HCT116 (cell line): ENCODE measurements around the gene LCN2. TPM values are rescaled to one million over a fixed set of nuclear protein-coding genes. Genes with fewer than 3 reads are reported as not detected.

ENCODE experiments used
- ATAC-seq: fragments of 200-7000 bp; cut with Tn5 transposase; 2 replicates; pipeline ENCODE4 v1.9.1; 2020; ENCODE audit warnings: mild to moderate bottlenecking, moderate library complexity
- BruUV-seq: library from RNA; stranded (reverse); fragments of 400-500 nt; replicated peaks from 2 replicates; lab custom pipeline; 2021; lab: Mats Ljungman, UMichigan
- CTCF ChIA-PET: fragments of 300-600 bp; sonication (Branson Sonifier 250); formaldehyde crosslinking; loops from one replicate; lab custom pipeline; 2021; ENCODE audit warnings: antibody characterized with exemption; lab: Charles Lee
- POLR2A ChIA-PET: fragments of 300-600, 350-600 bp; sonication (Branson Sonifier 250); formaldehyde crosslinking; loops from one replicate; lab custom pipeline; 2021; ENCODE audit warnings: antibody characterized with exemption; lab: Charles Lee
- RAD21 ChIA-PET, 2 experiments: fragments of 300-600 bp; sonication (Branson Sonifier 250); formaldehyde crosslinking; loops; one replicate each; lab custom pipeline; 2023; ENCODE audit warnings: low total read pairs in 2 of 2; ENCODE audit not compliant: uncharacterized antibody in 2 of 2, unreplicated experiment in 2 of 2, low non-redundant PET in 1 of 2; lab: Charles Lee
- DNase-seq: peaks from one replicate; pipeline ENCODE4 v3.0.0-alpha.2; 2010; ENCODE audit warnings: low read depth, low spot score
- H2AFZ ChIP-seq: fragments of 200-600 bp; shearing (Covaris generic), sonication (generic); 2 replicates; pipeline ENCODE4 v1.6.1; 2017; ENCODE audit warnings: low read depth, mixed run types, mixed read lengths, antibody characterized with exemption, low read length; ENCODE audit not compliant: poor library complexity, severe bottlenecking
- H3K27ac ChIP-seq: 2 replicates; pipeline ENCODE4 v1.5.1; 2012; ENCODE audit warnings: low read depth, low read length
- H3K27me3 ChIP-seq: fragments of 200-600 bp; sonication (generic); 2 replicates; pipeline ENCODE4 v1.6.1; 2016; ENCODE audit warnings: mixed run types, low read length, mixed read lengths; ENCODE audit not compliant: insufficient read depth
- H3K36me3 ChIP-seq, 2 experiments: fragments of 200-500 bp in 1 of 2; fragments of 200-600 bp in 1 of 2; sonication (Bioruptor generic) in 1 of 2; sonication (generic) in 1 of 2; 2 replicates each; pipeline versions ENCODE4 v1.5.1 to v1.6.1; 2014 to 2016; ENCODE audit warnings: low read length in 2 of 2, inconsistent platforms in 1 of 2, mixed read lengths in 1 of 2, mixed run types in 1 of 2; ENCODE audit not compliant: insufficient read depth in 2 of 2, control insufficient read depth in 1 of 2
- H3K4me1 ChIP-seq, 2 experiments: fragments of 200-600 bp in 1 of 2; sonication (generic) in 1 of 2; 2 replicates each; pipeline versions ENCODE4 v1.5.1 to v1.6.1; 2012 to 2017; ENCODE audit warnings: low read length in 2 of 2, inconsistent platforms in 1 of 2, mild to moderate bottlenecking in 1 of 2, mixed read lengths in 1 of 2, mixed run types in 1 of 2, moderate library complexity in 1 of 2; ENCODE audit not compliant: insufficient read depth in 2 of 2, control insufficient read depth in 1 of 2
- H3K4me2 ChIP-seq: fragments of 200-600 bp; sonication (generic); 2 replicates; pipeline ENCODE4 v1.6.1; 2017; ENCODE audit warnings: mixed run types, low read length, mixed read lengths
- H3K4me3 ChIP-seq, 2 experiments: fragments of 200-600 bp in 1 of 2; sonication (generic) in 1 of 2; replicated peaks in 1 of 2; 2 replicates each; pipeline ENCODE4 v1.5.1; 2011 to 2016; ENCODE audit warnings: low read length in 2 of 2, control low read depth in 1 of 2, low read depth in 1 of 2, mild to moderate bottlenecking in 1 of 2, mixed read lengths in 1 of 2, mixed run types in 1 of 2
- H3K79me2 ChIP-seq: fragments of 200-600 bp; sonication (generic); 2 replicates; pipeline ENCODE4 v1.6.1; 2017; ENCODE audit warnings: mild to moderate bottlenecking, mixed run types, low read length, moderate library complexity, mixed read lengths; ENCODE audit not compliant: insufficient read depth
- H3K9ac ChIP-seq: fragments of 200-600 bp; sonication (generic); 2 replicates; pipeline ENCODE4 v1.6.1; 2016; ENCODE audit warnings: low read length, mixed read lengths
- H3K9me2 ChIP-seq: fragments of 200-600 bp; sonication (generic), shearing (Covaris generic); 2 replicates; pipeline ENCODE4 v1.6.1; 2017; ENCODE audit warnings: mixed run types, mild to moderate bottlenecking, moderate library complexity; ENCODE audit not compliant: insufficient read depth
- H3K9me3 ChIP-seq, 2 experiments: fragments of 200-500 bp in 1 of 2; fragments of 200-600 bp in 1 of 2; sonication (Bioruptor generic) in 1 of 2; sonication (generic) in 1 of 2; 2 replicates each; pipeline ENCODE4 v1.6.1; 2014 to 2017; ENCODE audit warnings: low read length in 2 of 2, mixed read lengths in 2 of 2, inconsistent platforms in 1 of 2, low read depth in 1 of 2, mild to moderate bottlenecking in 1 of 2, mixed run types in 1 of 2, moderate library complexity in 1 of 2; ENCODE audit not compliant: control insufficient read depth in 1 of 2, insufficient read depth in 1 of 2
- H4K20me1 ChIP-seq: fragments of 200-600 bp; sonication (generic), shearing (Covaris generic); 2 replicates; pipeline ENCODE4 v1.6.1; 2017; ENCODE audit warnings: mixed run types, mild to moderate bottlenecking, moderate library complexity; ENCODE audit not compliant: insufficient read depth
- CBX3 ChIP-seq: IDR thresholded peaks from 2 replicates; pipeline ENCODE4 v1.6.1; 2012; ENCODE audit warnings: low read depth
- CEBPB ChIP-seq: IDR thresholded peaks from 2 replicates; pipeline ENCODE4 v1.6.1; 2012; ENCODE audit warnings: low read depth
- CTCF ChIP-seq, 3 experiments: fragments of 200-600 bp in 1 of 3; sonication (generic) in 1 of 3; IDR thresholded peaks in 2 of 3; conservative IDR thresholded peaks in 1 of 3; 2 replicates each; pipeline ENCODE4 v1.5.1; 2012 to 2017; ENCODE audit warnings: low read depth in 2 of 3, low read length in 2 of 3, antibody characterized with exemption in 1 of 3, borderline replicate concordance in 1 of 3, control low read depth in 1 of 3, mild to moderate bottlenecking in 1 of 3, mixed read lengths in 1 of 3, mixed run types in 1 of 3, moderate library complexity in 1 of 3; ENCODE audit not compliant: insufficient read depth in 1 of 3
- EGR1 ChIP-seq: IDR thresholded peaks from 2 replicates; pipeline ENCODE4 v1.6.1; 2012; ENCODE audit warnings: low read depth
- EZH2 ChIP-seq: fragments of 200-600 bp; sonication (generic); IDR thresholded peaks from 2 replicates; pipeline ENCODE4 v1.6.1; 2017; ENCODE audit warnings: antibody characterized with exemption, mixed run types
- FOSL1 ChIP-seq: IDR thresholded peaks from 2 replicates; pipeline ENCODE4 v1.6.1; 2012; ENCODE audit warnings: low read depth
- JUND ChIP-seq: IDR thresholded peaks from 2 replicates; pipeline ENCODE4 v1.6.1; 2012
- MAX ChIP-seq: IDR thresholded peaks from 2 replicates; pipeline ENCODE4 v1.6.1; 2012
- POLR2A ChIP-seq: IDR thresholded peaks from 2 replicates; pipeline ENCODE4 v1.7.0; 2011; ENCODE audit warnings: borderline replicate concordance; ENCODE audit not compliant: insufficient read depth, insufficient read length; ENCODE audit errors: extremely low read depth
- RAD21 ChIP-seq: IDR thresholded peaks from 2 replicates; pipeline ENCODE4 v1.6.1; 2012; ENCODE audit warnings: low read depth, mild to moderate bottlenecking
- REST ChIP-seq: IDR thresholded peaks from 2 replicates; pipeline ENCODE4 v1.6.1; 2012; ENCODE audit warnings: low read depth
- SIN3A ChIP-seq: IDR thresholded peaks from 2 replicates; pipeline ENCODE4 v1.6.1; 2012; ENCODE audit warnings: low read depth
- SP1 ChIP-seq: IDR thresholded peaks from 2 replicates; pipeline ENCODE4 v1.6.1; 2012; ENCODE audit warnings: low read depth
- YY1 ChIP-seq: IDR thresholded peaks from 2 replicates; pipeline ENCODE4 v1.6.1; 2011; ENCODE audit warnings: low read length, low read depth, moderate library complexity, mild to moderate bottlenecking; ENCODE audit not compliant: insufficient replicate concordance; ENCODE audit errors: extremely low read depth
- ZNF274 ChIP-seq: fragments of 200-500 bp; sonication (Bioruptor generic); IDR thresholded peaks from 2 replicates; pipeline ENCODE4 v1.6.1; 2014; ENCODE audit warnings: mild to moderate bottlenecking, low read depth, low read length, inconsistent platforms
- intact Hi-C: fragments of 100-400 bp; cut with micrococcal nuclease; formaldehyde crosslinking; loops from 2 replicates; pipeline ENCODE4 v1.10.0; 2022
- total RNA-seq: library from RNA; stranded (reverse); gene quantifications from one replicate; pipeline ENCODE4 v1.2.1, GENCODE V29; 2021; ENCODE audit not compliant: unreplicated experiment

Gene LCN2
- total RNA-seq, 1 experiment from 2014 or later = 9.2 TPM

- H4K20me1 ChIP-seq = peaks cover 9% of the 10 kb centered on the region; the same call in 1 of the 2 replicates
- no peak overlapping the region for H3K4me3 ChIP-seq
- intact Hi-C loops = no loop called here
- ChIA-PET POLR2A (no interaction called here), CTCF (no interaction called here), RAD21 (no interaction called here)
- peaks cover 6 to 30% of the 10 kb centered on the region in 2 experiments; a peak in 3 of 4 replicates for H3K36me3 ChIP-seq
- H3K4me2 ChIP-seq = no peak overlapping the region
- no peaks in the 10 kb centered on the region for H3K27me3 ChIP-seq
- H3K9me3 ChIP-seq = no peaks in the 10 kb centered on the region
- no peak overlapping the region for H2AFZ ChIP-seq
- no peak overlapping the region for H3K9ac ChIP-seq
- DNase-seq = no peak
- peaks cover 39% of the 10 kb centered on the region for H3K79me2 ChIP-seq
- H3K27ac ChIP-seq = no peak overlapping the region
- H3K9me2 ChIP-seq = no peaks in the 10 kb centered on the region
- no peak for TF ChIP-seq ZNF274
- no TSS peak for BruUV-seq
- no peak for ATAC-seq
- peaks cover 9 to 24% of the 10 kb centered on the region in 2 experiments for H3K4me1 ChIP-seq
Observed at GRCh38 chr9:128123451-128124080, 25.7 kb upstream of the LCN2 start.

- ChIA-PET CTCF (interaction anchor here (0.5 to 2.1 kb wide), 14 partner anchors 9 to 238 kb away, joined by 3 to 19 read pairs (median 4); partner anchors contain the start of gene BBLN), RAD21 (no interaction called here)
- Histone ChIP-seq H3K36me3 (peaks cover 6 to 30% of the 10 kb centered on the region in 2 experiments; a peak in 3 of 4 replicates), H2AFZ (no peak overlapping the region), H3K27me3 (no peaks in the 10 kb centered on the region), H3K4me1 (peaks cover 9 to 31% of the 10 kb centered on the region in 2 experiments), H3K79me2 (peaks cover 39% of the 10 kb centered on the region)
- intact Hi-C loops = no loop called here
- TF ChIP-seq REST (no peak), EZH2 (no peak), CBX3 (no peak), RAD21 (no peak), SIN3A (no peak), SP1 (no peak), POLR2A (no peak), CEBPB (no peak), EGR1 (no peak), CTCF (IDR thresholded peaks at IDR 0.05 in 2 of 3, conservative IDR thresholded peaks at IDR 0.05 in 1 of 3; ENCODE audit: borderline replicate concordance in 1 of 3, insufficient read depth in 1 of 3, low read depth in 2 of 3, low read length in 2 of 3) (no peak), JUND (no peak), FOSL1 (no peak), MAX (no peak), YY1 (no peak)
- TF ChIP-seq, all 23 proteins: peak for 0
- Histone ChIP-seq H3K9me3 (peaks cover 0 to 6% of the 10 kb centered on the region in 2 experiments; a peak in 1 of 4 replicates), H3K9ac (no peak overlapping the region), H3K4me2 (no peak overlapping the region), H3K4me3 (no peak overlapping the region), H3K9me2 (no peaks in the 10 kb centered on the region), H3K27ac (no peak overlapping the region), H4K20me1 (peaks cover 9% of the 10 kb centered on the region; the same call in 1 of the 2 replicates)
- BruUV-seq = no TSS peak
- ATAC-seq = no peak
- POLR2A ChIA-PET = interaction anchor here (1.2 to 1.3 kb wide), 2 partner anchors 15 to 35 kb away, joined by 4 to 5 read pairs; partner anchors contain the start of gene BBLN
- DNase-seq = no peak
Observed at GRCh38 chr9:128124451-128124850, 24.8 kb upstream of the LCN2 start.
